LNCAP (cell line): ENCODE data around the gene ALDH7A1.

Experiments used
- TF ChIP-seq, protein P1 (sequence below): fragments of 450-650 bp; IDR thresholded peaks from 2 replicates; pipeline ENCODE4 v1.5.1; 2017; ENCODE audit warnings: mild to moderate bottlenecking

ALDH7A1 gene

DNA sequence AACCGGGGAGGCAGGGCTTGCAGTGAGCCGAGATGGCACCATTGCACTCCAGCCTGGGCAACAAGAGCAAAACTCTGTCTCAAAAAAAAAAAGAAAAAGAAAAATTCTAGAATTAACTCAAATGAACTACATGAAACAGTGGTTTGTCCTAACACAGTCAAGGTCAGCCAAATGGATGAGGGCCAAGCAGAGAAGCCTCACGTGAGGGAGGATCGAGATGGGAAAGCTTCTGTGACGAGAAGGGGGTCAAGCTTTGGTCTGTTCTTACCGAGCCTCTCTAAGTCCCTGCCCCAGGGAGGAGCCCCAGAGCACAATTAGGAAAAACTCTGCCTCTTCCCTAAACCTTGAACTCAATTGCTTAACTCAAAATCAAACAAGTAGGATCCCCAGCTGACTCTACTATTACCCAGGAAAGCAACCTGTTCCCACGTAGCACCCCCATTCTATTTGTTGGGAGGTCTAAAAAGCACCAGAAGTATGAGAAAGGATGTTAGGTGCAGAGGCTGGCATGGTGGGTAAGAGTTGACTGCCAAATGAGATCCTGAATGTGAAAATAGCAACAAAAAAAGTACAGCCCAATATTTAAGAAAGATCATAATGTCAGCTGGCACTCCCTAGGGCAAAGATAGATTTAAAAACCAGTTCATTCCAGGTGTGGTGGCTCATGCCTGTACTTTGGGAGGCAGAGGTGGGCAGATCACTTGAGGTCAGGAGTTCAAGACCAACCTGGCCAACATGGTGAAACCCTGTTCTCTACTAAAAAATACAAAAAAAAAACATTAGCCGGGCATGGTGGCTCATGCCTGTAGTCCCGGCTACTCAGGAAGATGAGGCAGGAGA lies 7.2 kb downstream of the ALDH7A1 start:
- TF ChIP-seq, protein P1, sequence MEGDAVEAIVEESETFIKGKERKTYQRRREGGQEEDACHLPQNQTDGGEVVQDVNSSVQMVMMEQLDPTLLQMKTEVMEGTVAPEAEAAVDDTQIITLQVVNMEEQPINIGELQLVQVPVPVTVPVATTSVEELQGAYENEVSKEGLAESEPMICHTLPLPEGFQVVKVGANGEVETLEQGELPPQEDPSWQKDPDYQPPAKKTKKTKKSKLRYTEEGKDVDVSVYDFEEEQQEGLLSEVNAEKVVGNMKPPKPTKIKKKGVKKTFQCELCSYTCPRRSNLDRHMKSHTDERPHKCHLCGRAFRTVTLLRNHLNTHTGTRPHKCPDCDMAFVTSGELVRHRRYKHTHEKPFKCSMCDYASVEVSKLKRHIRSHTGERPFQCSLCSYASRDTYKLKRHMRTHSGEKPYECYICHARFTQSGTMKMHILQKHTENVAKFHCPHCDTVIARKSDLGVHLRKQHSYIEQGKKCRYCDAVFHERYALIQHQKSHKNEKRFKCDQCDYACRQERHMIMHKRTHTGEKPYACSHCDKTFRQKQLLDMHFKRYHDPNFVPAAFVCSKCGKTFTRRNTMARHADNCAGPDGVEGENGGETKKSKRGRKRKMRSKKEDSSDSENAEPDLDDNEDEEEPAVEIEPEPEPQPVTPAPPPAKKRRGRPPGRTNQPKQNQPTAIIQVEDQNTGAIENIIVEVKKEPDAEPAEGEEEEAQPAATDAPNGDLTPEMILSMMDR = no peak

DNA sequence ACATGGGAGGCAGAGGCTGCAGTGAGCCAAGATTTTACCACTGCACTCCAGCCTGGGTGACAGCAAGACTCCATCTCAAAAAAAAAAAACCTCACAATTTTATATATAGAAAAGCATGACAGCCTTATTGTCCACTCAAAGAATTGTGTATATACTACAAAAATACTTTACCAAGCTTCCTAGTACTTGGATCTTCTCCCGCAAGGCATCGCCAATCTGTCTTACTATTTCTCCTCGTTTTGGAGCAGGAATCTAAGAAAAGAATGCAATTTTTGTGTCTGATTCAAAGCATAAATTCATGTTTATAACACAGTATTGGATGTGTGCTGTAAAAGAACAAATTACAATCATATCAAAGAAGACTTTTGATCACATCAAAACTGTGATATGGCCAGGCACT lies 11.3 kb downstream of the ALDH7A1 start:
- TF ChIP-seq, protein P1 = no peak

DNA sequence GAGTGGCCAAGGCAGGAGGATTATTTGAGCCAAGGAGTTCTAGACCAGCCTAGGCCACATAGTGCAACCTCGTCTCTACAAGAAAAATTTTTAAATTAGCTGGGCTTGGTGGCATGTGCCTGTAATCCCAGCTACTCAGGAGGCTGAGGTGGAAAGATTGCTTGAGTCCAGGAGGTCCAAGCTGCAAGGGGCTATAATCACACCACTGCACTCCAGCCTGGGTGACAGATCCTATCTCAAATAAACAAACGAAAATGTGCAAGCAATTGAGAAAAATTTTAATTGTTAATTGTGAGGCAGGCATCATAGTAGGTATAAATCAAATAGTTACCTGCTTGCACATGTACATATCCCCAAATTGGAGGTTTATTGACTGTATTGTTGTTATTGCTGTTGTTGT lies 15.3 kb downstream of the ALDH7A1 start:
- TF ChIP-seq, protein P1 = no peak

DNA sequence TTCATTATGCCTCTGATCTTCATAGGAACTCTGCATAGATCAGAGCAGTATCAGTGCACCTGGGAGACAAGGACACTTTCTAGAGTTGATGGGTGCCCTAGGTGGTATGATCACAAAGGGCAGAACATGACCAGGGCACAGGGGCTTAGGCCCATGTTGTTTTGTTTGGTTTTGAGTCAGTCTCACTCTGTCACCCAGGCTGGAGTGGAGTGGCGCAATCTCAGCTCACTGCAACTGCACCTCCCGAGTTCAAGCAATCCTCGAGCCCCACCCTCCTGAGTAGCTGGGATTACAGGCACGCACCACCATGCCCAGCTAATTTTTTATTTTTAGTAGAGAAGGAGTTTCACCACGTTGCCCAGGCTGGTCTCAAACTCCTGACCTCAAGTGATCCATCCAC lies 17.6 kb downstream of the ALDH7A1 start:
- TF ChIP-seq, protein P1 = no peak

DNA sequence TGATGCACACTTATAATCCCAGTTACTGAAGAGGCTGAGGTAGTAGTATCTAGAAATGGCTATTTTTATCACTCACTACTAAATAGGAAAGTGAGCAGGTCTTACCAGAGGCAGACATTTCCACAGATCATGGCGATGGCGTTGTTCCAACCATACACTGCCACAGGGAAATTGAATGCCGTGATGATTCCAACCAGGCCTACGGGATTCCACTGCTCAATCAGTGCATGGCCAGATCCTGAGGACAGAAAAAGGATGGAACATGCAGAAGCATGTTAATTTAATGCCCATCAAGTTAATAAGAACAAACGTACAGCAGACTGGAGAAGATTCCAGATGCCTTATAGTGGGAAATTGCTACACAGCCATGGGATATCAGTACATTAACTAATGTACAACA lies 18.0 kb downstream of the ALDH7A1 start:
- TF ChIP-seq, protein P1 = no peak

DNA sequence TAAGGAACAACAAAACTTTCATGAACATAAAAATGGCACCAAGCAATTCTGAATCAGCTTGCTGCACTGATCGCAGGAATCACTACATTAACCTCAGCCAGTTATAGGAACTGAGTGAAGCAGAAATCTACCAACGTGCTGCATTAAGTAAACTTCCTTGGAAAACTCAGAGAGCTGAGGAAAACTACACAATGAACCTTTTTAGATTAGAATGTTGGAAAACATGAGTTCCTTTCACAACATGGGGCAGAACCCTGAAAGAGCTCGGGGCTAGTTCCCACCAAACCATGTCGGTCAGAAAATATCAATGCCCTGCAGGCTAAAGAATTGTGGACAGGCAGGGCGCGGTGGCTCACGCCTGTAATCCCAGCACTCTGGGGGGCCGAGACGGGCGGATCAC lies 19.4 kb downstream of the ALDH7A1 start:
- TF ChIP-seq, protein P1 = no peak

DNA sequence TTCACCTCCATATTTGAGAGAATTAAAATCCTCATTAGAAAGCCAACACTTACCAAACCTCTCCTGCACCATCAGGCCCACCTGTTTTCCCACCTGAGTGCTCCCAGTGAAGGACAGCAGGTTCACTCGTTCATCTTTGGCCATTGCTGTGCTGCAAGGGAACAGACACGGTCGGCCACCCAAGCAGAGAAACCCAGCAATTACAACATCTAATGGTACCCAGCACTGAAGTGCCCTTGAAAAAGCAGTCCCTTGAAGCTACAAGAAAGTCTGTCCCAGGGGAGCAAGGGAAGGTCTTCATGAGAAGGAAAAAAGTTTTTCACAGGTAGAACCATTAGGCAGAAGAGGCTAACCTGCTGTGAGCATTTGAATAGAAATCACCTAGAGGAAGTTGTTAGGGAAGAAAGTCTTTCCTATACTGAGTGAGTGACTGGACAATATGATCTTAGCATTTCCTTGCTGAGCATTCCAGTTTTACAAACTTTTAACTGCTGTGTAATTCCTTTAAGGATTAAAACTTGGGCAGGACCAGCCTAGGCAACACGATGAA lies 26.7 kb downstream of the ALDH7A1 start:
- TF ChIP-seq, protein P1 = no peak
